Gastroesophageal sphincter (tissue), 4 donors: ENCODE measurements around the gene ANAPC5. TPM values are rescaled to one million over a fixed set of nuclear protein-coding genes. Genes with fewer than 3 reads are reported as not detected.

Source experiments
- ATAC-seq: fragments of 150-250 bp; one replicate; pipeline ENCODE4 v1.9.1; 2016; ENCODE audit warnings: mild to moderate bottlenecking, moderate library complexity
- H3K27ac ChIP-seq, 4 donors: fragments of 200-600 bp; sonication (generic) in 3 of 4; 1 replicate in 3 of 4; 2 replicates in 1 of 4; pipeline ENCODE4 v1.5.1; 2016 to 2019
- H3K27me3 ChIP-seq: fragments of 200-600 bp; sonication (generic); one replicate; pipeline ENCODE4 v1.5.1; 2019
- H3K36me3 ChIP-seq, 2 donors: fragments of 200-600 bp; sonication (generic); one replicate each; pipeline ENCODE4 v1.5.1; 2019; ENCODE audit warnings: control low read depth in 1 of 2
- H3K4me1 ChIP-seq, 3 donors: fragments of 200-600 bp; sonication (generic); 1 replicate in 2 of 3; 2 replicates in 1 of 3; pipeline ENCODE4 v1.5.1; 2016 to 2019; ENCODE audit warnings: control low read depth in 2 of 3
- H3K4me3 ChIP-seq, 2 donors: fragments of 200-600 bp; sonication (generic); one replicate each; pipeline ENCODE4 v1.5.1; 2019; ENCODE audit warnings: mild to moderate bottlenecking in 1 of 2, moderate library complexity in 1 of 2
- H3K9me3 ChIP-seq, 3 donors: fragments of 200-600 bp; sonication (generic); one replicate each; pipeline ENCODE4 v1.5.1; 2017 to 2019; ENCODE audit warnings: control low read depth in 2 of 3
- EP300 ChIP-seq: sonication (generic); formaldehyde crosslinking; IDR thresholded peaks from one replicate; pipeline ENCODE4 v1.6.1; 2017; ENCODE audit warnings: antibody characterized with exemption, mild to moderate bottlenecking
- POLR2A ChIP-seq, 2 donors: fragments of 450-650 bp; IDR thresholded peaks; one replicate each; pipeline ENCODE4 v1.6.1; 2017; ENCODE audit warnings: antibody characterized with exemption in 2 of 2, mild to moderate bottlenecking in 2 of 2, moderate library complexity in 1 of 2
- POLR2AphosphoS5 ChIP-seq: sonication (generic); formaldehyde crosslinking; IDR thresholded peaks from one replicate; pipeline ENCODE4 v1.6.1; 2017; ENCODE audit warnings: antibody characterized with exemption
- WGBS, 2 donors: methylation state at CpG; one replicate each; pipeline ENCODE4 v1.1.5; 2018; ENCODE audit warnings: low coverage in 1 of 2; 5-methylcytosine and 5-hydroxymethylcytosine counted together
- total RNA-seq, 4 donors: library from RNA; depleted of rRNA; stranded (reverse); fragments of >200 nt; gene quantifications; one replicate each; pipeline ENCODE4 v1.1.0, GENCODE V29; 2016
- TF ChIP-seq, protein P1 (sequence below), 4 experiments: fragments of 200-600 bp in 2 of 4; fragments of 450-650 bp in 2 of 4; sonication (generic) in 1 of 4; IDR thresholded peaks; one replicate each; pipeline ENCODE4 v1.5.1; 2017 to 2019; ENCODE audit warnings: antibody characterized with exemption in 4 of 4, mild to moderate bottlenecking in 2 of 4, moderate library complexity in 2 of 4

Gene ANAPC5
- total RNA-seq, 4 donors from 2014 or later = 69.2 to 93.5 (median 75.7) TPM

DNA sequence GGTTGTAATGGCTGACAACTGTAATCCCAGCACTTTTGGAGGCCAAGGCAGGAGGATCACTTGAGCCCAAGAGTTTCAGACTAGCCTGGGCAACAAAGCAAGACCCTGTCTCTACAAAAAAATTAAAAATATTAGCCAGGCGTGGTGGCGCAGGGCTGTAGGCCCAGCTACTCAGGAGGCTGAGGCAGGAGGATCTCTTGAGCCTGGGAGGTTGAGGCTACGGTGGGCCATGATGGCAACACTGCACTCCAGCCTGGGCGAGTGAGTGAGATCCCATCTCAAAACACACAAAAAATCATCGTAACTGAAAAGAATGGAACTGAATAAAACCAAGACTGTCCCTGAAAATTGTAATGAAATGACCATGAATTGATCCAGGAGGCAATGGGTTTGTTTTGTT lies 61.8 kb downstream of the ANAPC5 start:
- Histone ChIP-seq H3K36me3 (peaks cover 0 to 26% of the 10 kb centered on the region in 2 donors), H3K27me3 (no peaks in the 10 kb centered on the region), H3K9me3 (no peaks in the 10 kb centered on the region), H3K4me3 (no peak overlapping the region), H3K4me1 (peaks cover 0 to 60% (median 17%) of the 10 kb centered on the region in 3 donors), H3K27ac (peak overlapping the region in 1 of 4 donors; percentile 46)
- no peak for ATAC-seq
- TF ChIP-seq POLR2AphosphoS5 (no peak), POLR2A (IDR thresholded peaks at IDR 0.05) (no peak), EP300 (no peak)
- TF ChIP-seq, protein P1, sequence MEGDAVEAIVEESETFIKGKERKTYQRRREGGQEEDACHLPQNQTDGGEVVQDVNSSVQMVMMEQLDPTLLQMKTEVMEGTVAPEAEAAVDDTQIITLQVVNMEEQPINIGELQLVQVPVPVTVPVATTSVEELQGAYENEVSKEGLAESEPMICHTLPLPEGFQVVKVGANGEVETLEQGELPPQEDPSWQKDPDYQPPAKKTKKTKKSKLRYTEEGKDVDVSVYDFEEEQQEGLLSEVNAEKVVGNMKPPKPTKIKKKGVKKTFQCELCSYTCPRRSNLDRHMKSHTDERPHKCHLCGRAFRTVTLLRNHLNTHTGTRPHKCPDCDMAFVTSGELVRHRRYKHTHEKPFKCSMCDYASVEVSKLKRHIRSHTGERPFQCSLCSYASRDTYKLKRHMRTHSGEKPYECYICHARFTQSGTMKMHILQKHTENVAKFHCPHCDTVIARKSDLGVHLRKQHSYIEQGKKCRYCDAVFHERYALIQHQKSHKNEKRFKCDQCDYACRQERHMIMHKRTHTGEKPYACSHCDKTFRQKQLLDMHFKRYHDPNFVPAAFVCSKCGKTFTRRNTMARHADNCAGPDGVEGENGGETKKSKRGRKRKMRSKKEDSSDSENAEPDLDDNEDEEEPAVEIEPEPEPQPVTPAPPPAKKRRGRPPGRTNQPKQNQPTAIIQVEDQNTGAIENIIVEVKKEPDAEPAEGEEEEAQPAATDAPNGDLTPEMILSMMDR (IDR thresholded peaks at IDR 0.05) = no peak
- WGBS, 2 donors = 97 to 100% methylated on average over 4 to 5 of the region's 5 CpGs

DNA sequence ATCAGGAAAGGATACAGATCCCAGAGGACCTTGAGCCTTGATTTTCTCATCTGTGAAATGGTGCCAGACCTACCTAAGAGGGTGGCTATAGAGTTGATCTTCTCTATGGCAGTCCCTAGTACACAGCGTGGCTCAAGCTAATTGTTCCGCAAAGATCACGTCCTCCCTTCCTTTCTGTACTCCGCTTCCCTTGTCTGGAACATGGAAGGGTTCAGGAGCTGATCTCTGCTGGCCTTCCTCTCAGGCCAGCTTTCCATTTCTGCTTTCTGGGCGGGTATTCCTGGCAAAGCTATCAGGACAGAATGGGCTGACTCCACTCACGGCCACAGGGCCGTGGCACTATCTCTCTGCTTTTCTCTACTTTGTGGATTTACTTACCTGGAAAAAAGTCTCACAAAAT lies 62.2 kb downstream of the ANAPC5 start:
- 47 to 86% methylated on average over 3 to 6 of the region's 7 CpGs for WGBS, 2 donors
- Histone ChIP-seq H3K36me3 (peaks cover 0 to 26% of the 10 kb centered on the region in 2 donors), H3K4me3 (no peak overlapping the region), H3K27ac (peak overlapping the region in 2 of 4 donors; percentile 5 to 46), H3K9me3 (no peaks in the 10 kb centered on the region), H3K4me1 (peaks cover 0 to 60% (median 12%) of the 10 kb centered on the region in 3 donors), H3K27me3 (no peaks in the 10 kb centered on the region)
- no peak for ATAC-seq
- TF ChIP-seq EP300 (no peak), POLR2A (IDR thresholded peaks at IDR 0.05) (no peak)
- TF ChIP-seq, protein P1 (IDR thresholded peaks at IDR 0.05) = no peak

DNA sequence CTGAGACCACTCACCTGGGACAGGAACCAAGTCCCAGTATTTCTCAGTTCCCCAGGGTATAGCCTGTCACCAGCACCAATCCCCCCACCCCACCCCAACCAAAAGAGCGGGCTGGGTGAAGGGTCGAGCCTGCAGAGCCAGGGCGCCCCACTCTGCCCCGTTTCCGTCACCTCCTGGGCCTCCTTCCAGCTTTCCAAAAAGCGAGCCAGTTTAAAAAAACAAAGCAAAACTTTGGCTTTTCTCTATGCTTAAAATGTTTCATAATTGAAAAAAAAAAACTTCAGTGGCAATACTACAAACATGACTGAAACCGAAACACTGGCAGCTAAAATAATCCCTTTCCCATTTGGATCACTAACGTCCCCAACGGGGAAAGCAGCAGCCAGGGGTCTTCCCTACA lies 63.2 kb downstream of the ANAPC5 start:
- TF ChIP-seq, protein P1 (IDR thresholded peaks at IDR 0.05) = no peak
- TF ChIP-seq POLR2AphosphoS5 = peak; percentile 5
- Histone ChIP-seq H3K4me1 (peaks cover 0 to 60% (median 7%) of the 10 kb centered on the region in 3 donors), H3K9me3 (no peaks in the 10 kb centered on the region), H3K27me3 (no peaks in the 10 kb centered on the region), H3K36me3 (peaks cover 0 to 26% of the 10 kb centered on the region in 2 donors), H3K27ac (peak overlapping the region in 3 of 4 donors; percentile 46 to 69 (median 53)), H3K4me3 (peak overlapping the region in 1 of 2 donors; percentile 5)
- 6 to 19% methylated on average over 3 to 9 of the region's 9 CpGs for WGBS, 2 donors
- ATAC-seq = peak; percentile 45

- WGBS, 2 donors = 17 to 23% methylated on average over 4 of the region's 10 CpGs
- ATAC-seq = no peak
Observed at GRCh38 chr12:121288158-121288845, 63.9 kb downstream of the ANAPC5 start.

More at GRCh38 chr12:121288158-121288845, 63.9 kb downstream of the ANAPC5 start:
- TF ChIP-seq EP300 = no peak
- TF ChIP-seq, protein P1 (IDR thresholded peaks at IDR 0.05) = no peak
- TF ChIP-seq POLR2A (IDR thresholded peaks at IDR 0.05) = no peak
- TF ChIP-seq POLR2AphosphoS5 = no peak
- H3K27ac ChIP-seq = peak overlapping the region in 2 of 4 donors; percentile 46 to 53
- no peaks in the 10 kb centered on the region for H3K27me3 ChIP-seq
- no peaks in the 10 kb centered on the region for H3K9me3 ChIP-seq
- no peak overlapping the region for H3K4me3 ChIP-seq
- H3K4me1 ChIP-seq = peaks cover 0 to 62% (median 7%) of the 10 kb centered on the region in 3 donors
- peaks cover 0 to 26% of the 10 kb centered on the region in 2 donors for H3K36me3 ChIP-seq
